HG03280 (cell line): ENCODE measurements around the gene EPHA2.

Experiments
- ATAC-seq: cut with Tn5 transposase; IDR thresholded peaks from one replicate; pipeline ENCODE4 v1.9.1; 2021; ENCODE audit warnings: mild to moderate bottlenecking, moderate library complexity; ENCODE audit not compliant: unreplicated experiment

The EPHA2 gene

GRCh38 chr1:16151196-16151994 is 4.5 kb downstream of the EPHA2 start:
- no peak for ATAC-seq

GRCh38 chr1:16150508-16150907 is 5.4 kb downstream of the EPHA2 start:
- ATAC-seq = no peak

GRCh38 chr1:16149702-16150488 is 6.0 kb downstream of the EPHA2 start:
- no peak for ATAC-seq

GRCh38 chr1:16149146-16149545 is 6.7 kb downstream of the EPHA2 start:
- ATAC-seq = no peak

- ATAC-seq = no peak
These were observed 7.4 kb downstream of the EPHA2 start for GRCh38 chr1:16148329-16149092.

- ATAC-seq = no peak
These were observed 8.5 kb downstream of the EPHA2 start for GRCh38 chr1:16147156-16147926.

GRCh38 chr1:16146279-16147155 is 9.4 kb downstream of the EPHA2 start:
- ATAC-seq = no peak

GRCh38 chr1:16145662-16146278 is 10.1 kb downstream of the EPHA2 start:
- ATAC-seq = no peak

GRCh38 chr1:16145030-16145661 is 10.7 kb downstream of the EPHA2 start:
- no peak for ATAC-seq

GRCh38 chr1:16144325-16145029 is 11.4 kb downstream of the EPHA2 start:
- ATAC-seq = no peak

- no peak for ATAC-seq
These were observed 12.1 kb downstream of the EPHA2 start for GRCh38 chr1:16143566-16144324.

- ATAC-seq = no peak
These were observed 12.8 kb downstream of the EPHA2 start for GRCh38 chr1:16143005-16143565.

- no peak for ATAC-seq
These were observed 13.4 kb downstream of the EPHA2 start for GRCh38 chr1:16142383-16142995.

GRCh38 chr1:16141573-16142336 is 14.1 kb downstream of the EPHA2 start:
- no peak for ATAC-seq

GRCh38 chr1:16140068-16140596 is 15.7 kb downstream of the EPHA2 start:
- ATAC-seq = no peak
